ENCODE measurements around the gene CATSPER3.

The CATSPER3 gene

DNA sequence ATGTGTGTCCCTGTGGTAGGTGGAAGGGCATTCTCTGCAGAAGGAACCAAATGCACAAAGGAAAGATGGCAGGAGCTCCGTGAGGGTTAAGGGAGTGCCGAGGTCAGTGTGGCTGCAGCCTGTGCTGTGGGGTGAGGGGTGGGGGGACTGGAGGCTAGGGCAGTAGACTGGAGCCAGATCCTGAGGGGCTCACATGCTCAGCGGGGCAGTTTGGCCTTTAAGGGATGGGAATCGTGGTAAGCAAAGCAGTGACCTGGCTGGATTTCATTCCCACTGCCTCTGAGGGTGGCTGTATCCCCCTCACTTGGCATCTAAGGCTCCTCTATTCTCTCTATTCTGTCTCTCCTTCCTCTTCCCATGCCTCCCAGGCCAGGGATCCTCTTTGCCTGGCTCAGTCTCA is 50.8 kb downstream of the CATSPER3 start:
- H3K4me3 ChIP-seq (ENCODE audit: low read depth in 1 of 2, low read length in 2 of 2): no peak overlapping the region
- H3K27ac ChIP-seq (ENCODE audit: low read depth, low read length): no peak overlapping the region
- no peaks in the 10 kb centered on the region for H3K36me3 ChIP-seq (ENCODE audit: control insufficient read depth in 1 of 2, insufficient read depth in 2 of 2, low read length in 2 of 2)
- H3K9ac ChIP-seq (ENCODE audit: low read depth in 1 of 2, low read length in 2 of 2): no peak overlapping the region
- no peaks in the 10 kb centered on the region for H3K27me3 ChIP-seq (ENCODE audit: control insufficient read depth in 1 of 2, insufficient read depth in 2 of 2, low read length in 2 of 2)
- no peaks in the 10 kb centered on the region for H3K9me3 ChIP-seq (ENCODE audit: control insufficient read depth in 1 of 2, low read length in 2 of 2)
- H3K4me1 ChIP-seq (ENCODE audit: control insufficient read depth in 1 of 2, insufficient read depth in 2 of 2, low read length in 2 of 2): no peaks in the 10 kb centered on the region

DNA sequence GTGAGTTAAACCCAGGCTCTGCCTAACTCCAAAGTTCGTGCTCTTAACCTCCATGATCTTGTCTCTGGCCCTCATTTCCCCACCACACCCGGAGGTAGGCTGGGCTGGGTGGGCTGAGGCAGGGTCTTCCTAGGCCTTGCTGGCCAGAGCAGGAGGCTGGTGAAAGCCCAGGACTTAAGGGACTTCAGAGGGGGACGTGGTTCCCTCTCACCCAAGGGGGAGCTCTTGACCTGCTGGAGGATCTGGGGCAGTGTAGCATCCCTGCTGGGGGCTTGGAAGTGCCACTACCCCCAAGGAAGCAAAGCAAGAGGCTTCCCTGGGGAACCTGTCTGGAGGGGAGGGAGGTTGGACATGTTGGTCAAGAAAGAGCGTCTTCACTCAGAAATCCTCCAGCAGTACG is 51.6 kb downstream of the CATSPER3 start:
- H3K9me3 ChIP-seq (ENCODE audit: control insufficient read depth in 1 of 2, low read length in 2 of 2): no peaks in the 10 kb centered on the region
- H3K36me3 ChIP-seq (ENCODE audit: control insufficient read depth in 1 of 2, insufficient read depth in 2 of 2, low read length in 2 of 2): no peaks in the 10 kb centered on the region
- no peak overlapping the region for H3K4me3 ChIP-seq (ENCODE audit: low read depth in 1 of 2, low read length in 2 of 2)
- no peaks in the 10 kb centered on the region for H3K4me1 ChIP-seq (ENCODE audit: control insufficient read depth in 1 of 2, insufficient read depth in 2 of 2, low read length in 2 of 2)
- H3K9ac ChIP-seq (ENCODE audit: low read depth in 1 of 2, low read length in 2 of 2): no peak overlapping the region
- no peak overlapping the region for H3K27ac ChIP-seq (ENCODE audit: low read depth, low read length)
- H3K27me3 ChIP-seq (ENCODE audit: control insufficient read depth in 1 of 2, insufficient read depth in 2 of 2, low read length in 2 of 2): no peaks in the 10 kb centered on the region

DNA sequence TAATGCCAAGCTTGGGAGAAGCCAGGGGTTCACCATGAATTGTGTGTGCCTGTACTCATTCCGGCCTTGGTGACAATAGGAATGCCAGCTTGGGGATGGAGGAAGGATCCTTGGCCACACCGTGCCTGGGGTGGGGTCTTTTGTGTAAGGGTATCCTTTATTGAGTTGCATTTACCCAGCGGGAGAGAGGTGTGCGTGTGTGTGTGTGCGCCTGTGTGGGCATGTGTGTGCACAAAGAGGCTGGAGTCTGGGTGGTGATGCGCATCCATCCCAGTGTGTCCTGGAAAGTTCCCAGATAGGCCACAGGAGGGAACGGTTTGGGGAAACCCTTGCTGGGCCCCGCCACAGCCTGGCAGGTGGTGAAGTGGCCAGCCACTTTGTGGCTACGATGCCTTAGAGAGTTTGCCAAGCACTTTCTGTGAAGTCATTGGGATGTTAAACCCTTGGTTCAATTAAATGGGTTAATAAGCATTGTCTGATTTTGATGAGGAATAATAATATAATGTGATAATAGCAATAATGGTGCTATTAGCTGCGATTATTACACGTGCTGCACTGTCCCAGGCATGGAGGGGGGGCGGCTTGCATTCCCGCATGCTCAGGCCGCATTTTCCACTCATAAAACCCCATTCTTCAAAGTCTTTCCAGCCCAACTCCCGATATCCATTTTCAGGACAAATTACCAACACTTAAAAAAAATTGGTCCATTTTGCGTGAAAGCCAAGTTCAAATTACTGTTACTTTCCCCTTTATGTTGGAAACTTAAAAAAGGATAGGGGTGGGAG is 52.6 kb downstream of the CATSPER3 start:
- Histone ChIP-seq H3K9ac (ENCODE audit: low read depth in 1 of 2, low read length in 2 of 2) (no peak overlapping the region), H3K27me3 (ENCODE audit: control insufficient read depth in 1 of 2, insufficient read depth in 2 of 2, low read length in 2 of 2) (no peaks in the 10 kb centered on the region), H3K27ac (ENCODE audit: low read depth, low read length) (no peak overlapping the region), H3K4me1 (ENCODE audit: control insufficient read depth in 1 of 2, insufficient read depth in 2 of 2, low read length in 2 of 2) (peaks cover 0 to under 1% of the 10 kb centered on the region in 2 donors), H3K36me3 (ENCODE audit: control insufficient read depth in 1 of 2, insufficient read depth in 2 of 2, low read length in 2 of 2) (no peaks in the 10 kb centered on the region), H3K4me3 (ENCODE audit: low read depth in 1 of 2, low read length in 2 of 2) (no peak overlapping the region), H3K9me3 (ENCODE audit: control insufficient read depth in 1 of 2, low read length in 2 of 2) (no peaks in the 10 kb centered on the region)

DNA sequence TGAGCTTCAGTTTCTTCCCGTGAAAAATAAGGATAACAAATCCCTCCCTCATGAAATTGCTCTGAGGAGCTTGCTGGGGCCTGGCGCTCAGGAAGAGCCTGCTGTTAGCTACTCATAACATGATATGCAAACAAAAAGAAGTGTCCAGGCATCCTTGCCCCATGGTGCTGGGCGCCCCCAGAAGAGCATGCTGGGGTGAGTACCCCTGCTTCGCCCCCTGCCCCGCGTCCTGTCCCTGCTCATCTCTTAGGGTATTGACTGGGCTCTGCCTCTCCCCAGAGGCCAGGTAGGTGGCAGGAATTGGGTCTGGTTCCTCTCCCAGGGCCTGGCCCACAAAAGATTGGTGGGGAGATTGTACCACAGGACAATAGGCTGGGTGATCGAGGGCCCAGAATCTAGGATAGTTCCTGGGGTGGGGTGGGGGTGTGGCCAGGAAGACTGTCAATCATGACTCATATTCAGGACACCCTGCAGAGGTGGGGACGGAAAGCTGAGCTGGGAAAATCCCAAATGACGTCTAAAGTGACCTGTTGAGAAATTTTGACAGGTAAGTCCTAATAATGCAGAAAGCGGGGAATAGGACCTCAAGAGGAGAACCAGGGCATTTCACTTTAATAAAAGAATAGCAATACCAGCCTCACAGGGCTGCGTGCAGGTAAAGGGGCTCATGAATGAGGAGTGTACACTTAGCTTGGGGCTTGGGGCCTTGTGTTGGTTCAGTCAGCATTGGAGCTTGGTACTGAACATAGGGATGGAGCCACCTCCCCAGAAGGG is 57.4 kb downstream of the CATSPER3 start:
- H3K27me3 ChIP-seq (ENCODE audit: control insufficient read depth in 1 of 2, insufficient read depth in 2 of 2, low read length in 2 of 2): peaks cover 0 to 3% of the 10 kb centered on the region in 2 donors
- no peak overlapping the region for H3K27ac ChIP-seq (ENCODE audit: low read depth, low read length)

DNA sequence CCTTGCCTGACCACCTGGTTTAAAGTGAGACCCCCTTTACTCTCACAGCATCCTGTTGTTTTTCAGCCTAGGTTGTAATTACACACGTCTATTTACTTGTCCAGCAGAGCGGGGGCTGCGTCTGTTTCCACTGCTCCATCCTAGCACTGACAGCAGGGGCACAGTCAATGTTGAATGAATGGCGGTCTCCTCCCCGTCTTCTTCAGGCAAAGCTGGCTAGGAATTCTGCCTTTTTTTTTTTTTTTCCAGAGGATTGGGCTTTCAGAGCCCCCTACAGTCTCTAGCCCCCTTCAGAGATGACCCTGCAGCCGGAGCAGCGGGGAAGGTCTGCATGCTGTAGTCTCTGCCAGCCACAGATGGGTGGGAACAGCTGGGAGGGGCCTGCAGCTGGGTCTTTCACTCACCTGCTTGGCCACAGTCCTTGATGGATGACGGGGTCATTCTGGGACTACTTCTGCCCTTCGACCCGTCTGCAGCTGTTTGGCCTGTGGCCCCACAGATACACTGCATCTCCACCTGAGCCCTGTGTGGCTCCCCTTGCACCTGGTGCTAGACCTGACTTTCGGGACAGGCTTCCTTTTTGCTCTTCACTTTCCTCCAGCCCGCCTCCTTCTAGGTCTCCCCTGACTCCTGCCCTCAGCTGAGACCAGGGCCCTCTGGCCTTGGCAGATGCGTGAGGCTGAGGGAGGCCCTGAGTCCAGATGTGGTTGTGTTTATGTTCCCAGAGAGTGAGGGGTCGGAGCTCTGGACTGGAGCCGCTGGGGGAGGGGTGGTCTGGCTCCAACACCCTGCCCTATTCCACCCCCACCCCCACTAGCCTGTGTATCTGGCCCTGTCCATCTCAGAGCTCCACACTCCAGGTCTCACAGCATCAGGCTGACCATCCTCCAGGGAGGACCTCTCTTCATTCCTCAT is 58.3 kb downstream of the CATSPER3 start:
- Histone ChIP-seq H3K9me3 (ENCODE audit: control insufficient read depth in 1 of 2, low read length in 2 of 2) (no peaks in the 10 kb centered on the region), H3K27ac (ENCODE audit: low read depth, low read length) (no peak overlapping the region), H3K4me1 (ENCODE audit: control insufficient read depth in 1 of 2, insufficient read depth in 2 of 2, low read length in 2 of 2) (peaks cover 24 to 25% of the 10 kb centered on the region in 2 donors), H3K27me3 (ENCODE audit: control insufficient read depth in 1 of 2, insufficient read depth in 2 of 2, low read length in 2 of 2) (peaks cover 0 to 3% of the 10 kb centered on the region in 2 donors), H3K36me3 (ENCODE audit: control insufficient read depth in 1 of 2, insufficient read depth in 2 of 2, low read length in 2 of 2) (peaks cover 0 to 6% of the 10 kb centered on the region in 2 donors), H3K4me3 (ENCODE audit: low read depth in 1 of 2, low read length in 2 of 2) (peak overlapping the region in 1 of 2 donors; percentile 1), H3K9ac (ENCODE audit: low read depth in 1 of 2, low read length in 2 of 2) (no peak overlapping the region)

More for the DNA sequence above, 57.4 kb downstream of the CATSPER3 start:
- H3K4me3 ChIP-seq (ENCODE audit: low read depth in 1 of 2, low read length in 2 of 2): no peak overlapping the region
- H3K36me3 ChIP-seq (ENCODE audit: control insufficient read depth in 1 of 2, insufficient read depth in 2 of 2, low read length in 2 of 2): peaks cover 0 to 6% of the 10 kb centered on the region in 2 donors
- no peak overlapping the region for H3K9ac ChIP-seq (ENCODE audit: low read depth in 1 of 2, low read length in 2 of 2)
- H3K9me3 ChIP-seq (ENCODE audit: control insufficient read depth in 1 of 2, low read length in 2 of 2): no peaks in the 10 kb centered on the region
- peaks cover 16 to 21% of the 10 kb centered on the region in 2 donors for H3K4me1 ChIP-seq (ENCODE audit: control insufficient read depth in 1 of 2, insufficient read depth in 2 of 2, low read length in 2 of 2)

DNA sequence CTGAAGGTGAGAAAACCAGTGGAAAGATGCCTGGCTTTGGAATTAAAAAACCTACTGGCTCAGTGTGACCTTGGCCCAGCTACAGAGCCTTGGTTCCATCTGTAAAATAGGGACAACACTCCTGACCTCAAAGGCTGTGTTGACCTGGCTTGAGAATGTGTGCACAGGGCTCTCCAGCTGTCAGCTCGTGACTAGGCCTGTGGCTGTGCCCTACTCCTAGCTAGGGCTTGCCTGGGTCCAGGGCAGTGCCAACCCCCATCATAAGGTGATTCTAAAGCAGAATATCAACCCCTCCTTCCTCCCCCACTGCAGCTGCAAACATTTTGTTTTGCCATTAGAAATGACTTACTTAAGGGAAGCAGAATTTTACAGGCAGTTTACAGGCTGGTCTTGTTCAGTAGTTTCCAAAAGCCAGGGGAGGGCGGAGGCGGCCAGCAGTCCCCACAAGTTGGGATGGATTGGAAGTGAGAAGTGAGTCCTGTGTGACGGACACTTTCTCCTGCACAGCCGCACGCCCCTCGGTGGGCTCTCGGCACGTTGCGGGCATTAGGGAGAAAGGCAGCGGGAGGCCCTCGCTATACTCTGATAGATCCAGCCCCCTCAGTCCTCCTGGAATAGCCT is 59.0 kb downstream of the CATSPER3 start:
- Histone ChIP-seq H3K27me3 (ENCODE audit: control insufficient read depth in 1 of 2, insufficient read depth in 2 of 2, low read length in 2 of 2) (peaks cover under 1 to 3% of the 10 kb centered on the region in 2 donors), H3K4me3 (ENCODE audit: low read depth in 1 of 2, low read length in 2 of 2) (peak overlapping the region in 1 of 2 donors; percentile 1), H3K9ac (ENCODE audit: low read depth in 1 of 2, low read length in 2 of 2) (no peak overlapping the region), H3K9me3 (ENCODE audit: control insufficient read depth in 1 of 2, low read length in 2 of 2) (no peaks in the 10 kb centered on the region), H3K4me1 (ENCODE audit: control insufficient read depth in 1 of 2, insufficient read depth in 2 of 2, low read length in 2 of 2) (peaks cover 25 to 27% of the 10 kb centered on the region in 2 donors), H3K27ac (ENCODE audit: low read depth, low read length) (no peak overlapping the region), H3K36me3 (ENCODE audit: control insufficient read depth in 1 of 2, insufficient read depth in 2 of 2, low read length in 2 of 2) (peaks cover 0 to 6% of the 10 kb centered on the region in 2 donors)

DNA sequence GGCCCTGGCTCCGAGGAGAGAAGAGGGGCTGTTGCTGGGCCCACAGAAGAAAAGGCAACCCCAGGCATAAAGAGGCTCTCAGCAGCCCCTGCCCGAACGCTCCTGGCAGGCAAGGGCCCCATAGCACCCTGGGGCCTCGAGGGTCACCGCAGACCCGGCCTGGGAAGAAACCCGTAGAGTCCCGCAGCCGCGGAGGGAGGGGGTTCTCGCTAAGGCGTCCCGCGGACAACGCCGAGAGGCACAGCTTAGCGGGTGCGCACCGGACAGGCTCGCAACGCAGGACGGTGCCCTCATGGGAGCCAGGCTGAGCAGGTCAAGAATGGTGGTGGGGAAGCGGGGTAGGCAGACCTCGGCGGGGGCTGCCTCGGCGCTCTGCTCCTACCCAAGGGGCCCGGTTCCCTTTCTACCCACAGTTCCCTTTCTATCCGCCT is 59.6 kb downstream of the CATSPER3 start:
- H3K4me1 ChIP-seq (ENCODE audit: control insufficient read depth in 1 of 2, insufficient read depth in 2 of 2, low read length in 2 of 2): peaks cover 25 to 27% of the 10 kb centered on the region in 2 donors
- no peak overlapping the region for H3K4me3 ChIP-seq (ENCODE audit: low read depth in 1 of 2, low read length in 2 of 2)
- peaks cover 0 to 6% of the 10 kb centered on the region in 2 donors for H3K36me3 ChIP-seq (ENCODE audit: control insufficient read depth in 1 of 2, insufficient read depth in 2 of 2, low read length in 2 of 2)
- no peaks in the 10 kb centered on the region for H3K9me3 ChIP-seq (ENCODE audit: control insufficient read depth in 1 of 2, low read length in 2 of 2)
- H3K27ac ChIP-seq (ENCODE audit: low read depth, low read length): no peak overlapping the region
- H3K9ac ChIP-seq (ENCODE audit: low read depth in 1 of 2, low read length in 2 of 2): no peak overlapping the region
- peaks cover 3 to 5% of the 10 kb centered on the region in 2 donors for H3K27me3 ChIP-seq (ENCODE audit: control insufficient read depth in 1 of 2, insufficient read depth in 2 of 2, low read length in 2 of 2)

DNA sequence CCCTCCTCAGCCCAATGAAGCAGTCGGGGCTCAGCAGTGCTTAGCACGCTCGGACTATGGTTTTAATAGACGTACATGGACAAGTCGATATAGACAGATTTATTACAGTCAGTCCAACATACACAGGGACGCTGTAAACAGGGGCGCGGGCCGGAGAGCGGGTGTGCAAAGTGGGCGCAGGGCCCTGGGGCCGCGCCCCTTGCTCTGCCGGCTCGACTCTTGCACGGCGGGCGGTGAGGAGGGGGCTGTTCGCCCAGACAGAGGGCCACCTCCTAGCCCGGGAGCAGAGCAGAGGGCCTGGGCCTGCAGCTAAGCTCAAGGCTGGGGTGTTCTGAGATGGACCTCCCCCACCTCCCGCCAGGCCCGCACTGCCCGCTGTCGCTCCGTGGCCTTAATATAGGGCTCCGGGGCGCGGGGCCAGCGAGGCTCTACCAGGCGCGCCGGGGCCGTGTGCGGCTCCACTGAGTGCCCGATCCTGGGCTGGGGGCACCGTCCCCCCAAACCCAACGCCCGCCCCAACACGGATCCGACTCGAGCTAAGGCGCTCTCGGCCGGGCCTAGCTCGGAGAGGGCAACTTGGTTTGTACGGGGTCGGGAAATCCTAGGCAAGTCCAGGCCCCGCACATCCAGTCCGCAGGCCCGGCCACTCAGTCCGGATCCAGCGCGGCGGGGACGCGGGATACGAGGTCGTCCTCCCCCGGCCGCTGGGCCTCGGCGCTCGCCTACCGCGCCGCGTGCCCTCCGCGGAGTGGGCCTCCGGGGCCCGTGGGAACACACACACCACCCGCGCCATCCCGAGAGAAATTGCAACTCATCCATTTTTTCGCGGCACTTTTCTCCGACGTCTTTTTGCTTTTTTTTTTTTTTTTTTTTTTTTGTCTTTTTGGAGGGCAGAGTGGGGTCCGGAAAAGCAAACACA is 60.2 kb downstream of the CATSPER3 start:
- H3K4me3 ChIP-seq (ENCODE audit: low read depth in 1 of 2, low read length in 2 of 2): no peak overlapping the region
- no peak overlapping the region for H3K27ac ChIP-seq (ENCODE audit: low read depth, low read length)
- H3K27me3 ChIP-seq (ENCODE audit: control insufficient read depth in 1 of 2, insufficient read depth in 2 of 2, low read length in 2 of 2): peaks cover 3 to 5% of the 10 kb centered on the region in 2 donors
- no peak overlapping the region for H3K9ac ChIP-seq (ENCODE audit: low read depth in 1 of 2, low read length in 2 of 2)
- no peaks in the 10 kb centered on the region for H3K9me3 ChIP-seq (ENCODE audit: control insufficient read depth in 1 of 2, low read length in 2 of 2)
- peaks cover 0 to 6% of the 10 kb centered on the region in 2 donors for H3K36me3 ChIP-seq (ENCODE audit: control insufficient read depth in 1 of 2, insufficient read depth in 2 of 2, low read length in 2 of 2)
- peaks cover 25 to 27% of the 10 kb centered on the region in 2 donors for H3K4me1 ChIP-seq (ENCODE audit: control insufficient read depth in 1 of 2, insufficient read depth in 2 of 2, low read length in 2 of 2)

All from duodenal mucosa (tissue), 2 donors.